ENCODE measurements around the gene TMEM203. TPM values are rescaled to one million over a fixed set of nuclear protein-coding genes. Genes with fewer than 3 reads are reported as not detected.

The TMEM203 gene
- total RNA-seq, 1 experiment from 2014 or later = 35.5 TPM

- Histone ChIP-seq H2BK15ac (ENCODE audit: low read depth, low read length) (no peak overlapping the region), H3K23ac (ENCODE audit: insufficient read length, low read depth, low read length) (no peak overlapping the region), H3K18ac (ENCODE audit: insufficient read length, low read depth, low read length) (no peak overlapping the region), H3K4me2 (ENCODE audit: insufficient read depth, insufficient read length, low read length) (no peak overlapping the region), H3K79me2 (ENCODE audit: insufficient read depth, low read length) (no peaks in the 10 kb centered on the region), H2AFZ (ENCODE audit: low read length) (no peak overlapping the region), H2BK120ac (ENCODE audit: low read depth, low read length, poor library complexity, severe bottlenecking) (no peak overlapping the region), H4K20me1 (ENCODE audit: control insufficient read depth, insufficient read depth, insufficient read length) (no peaks in the 10 kb centered on the region), H3K23me2 (ENCODE audit: insufficient read length, low read depth, low read length, poor library complexity, severe bottlenecking) (peaks cover 9% of the 10 kb centered on the region), H3K4me1 (ENCODE audit: insufficient read depth, low read length) (no peaks in the 10 kb centered on the region), H2BK5ac (ENCODE audit: insufficient read length, low read length) (no peak overlapping the region), H3K56ac (ENCODE audit: insufficient read length, low read depth, low read length) (no peak overlapping the region), H4K8ac (replicated peaks; ENCODE audit: insufficient read length, low read depth, low read length) (no peak overlapping the region), H3K27me3 (ENCODE audit: insufficient read depth, low read length) (no peaks in the 10 kb centered on the region), H3K79me1 (ENCODE audit: insufficient read depth, low read depth, low read length, poor library complexity, severe bottlenecking) (no peaks in the 10 kb centered on the region), H3T11ph (ENCODE audit: low read length) (no peak overlapping the region), H2AK5ac (ENCODE audit: insufficient read length, low read length) (no peak overlapping the region), H3K4ac (ENCODE audit: low read depth, low read length) (no peak overlapping the region), H3K9ac (ENCODE audit: extremely low read depth, insufficient read length, low read length) (no peak overlapping the region), H3K9me3 (ENCODE audit: control insufficient read depth, low read depth, low read length) (no peaks in the 10 kb centered on the region), H2BK20ac (ENCODE audit: low read depth, low read length, poor library complexity, severe bottlenecking) (no peak overlapping the region), H4K91ac (ENCODE audit: insufficient read length, low read depth, low read length) (no peak overlapping the region), H3K14ac (ENCODE audit: insufficient read depth, low read length) (no peak overlapping the region), H2BK12ac (ENCODE audit: insufficient read length, low read depth, low read length) (no peak overlapping the region), H3K27ac (ENCODE audit: insufficient read length, low read depth, low read length) (no peak overlapping the region), H4K5ac (ENCODE audit: insufficient read length, low read depth, low read length) (no peak overlapping the region)
- DNase-seq = no peak
- peaks cover 2 to 3% of the 10 kb centered on the region in 2 experiments for H3K4me1 Mint-ChIP-seq
- H3K27me3 Mint-ChIP-seq (ENCODE audit: low read depth) = no peaks in the 10 kb centered on the region; the same call in 1 of the 2 replicates
- no peak overlapping the region for H3K4me3 Mint-ChIP-seq
- WGBS (ENCODE audit: extremely low coverage, insufficient read length, low lambda C conversion rate) = no CpG with 5 or more reads among the region's 29 CpGs
- H3K36me3 Mint-ChIP-seq (ENCODE audit: insufficient read depth in 1 of 3, low read depth in 3 of 3) = no peaks in the 10 kb centered on the region
- no peak overlapping the region for H3K27ac Mint-ChIP-seq
- TF ChIP-seq CTCF (conservative IDR thresholded peaks at IDR 0.05) = no peak
- no peaks in the 10 kb centered on the region for H3K9me3 Mint-ChIP-seq
Observed at GRCh38 chr9:137228506-137228967, 23.1 kb upstream of the TMEM203 start.
